Adrenal gland (tissue), 5 donors: ENCODE measurements around the gene PDE2A.

Experiments used
- CTCF ChIP-seq, 6 experiments: fragments of 450-650 bp in 4 of 6; fragments of 200-600 bp in 2 of 6; sonication (generic) in 1 of 6; IDR thresholded peaks; 1 replicate in 5 of 6; 2 replicates in 1 of 6; pipeline versions ENCODE4 v1.5.1 to v1.8.0; 2016 to 2021; ENCODE audit warnings: antibody characterized with exemption in 6 of 6, mild to moderate bottlenecking in 2 of 6, moderate library complexity in 1 of 6
- POLR2A ChIP-seq, 2 donors: fragments of 450-650 bp; IDR thresholded peaks; one replicate each; pipeline ENCODE4 v1.6.1; 2017; ENCODE audit warnings: antibody characterized with exemption in 2 of 2, mild to moderate bottlenecking in 2 of 2, moderate library complexity in 1 of 2
- donor health status: DM: no; HTN: no; CAD: no.

- TF ChIP-seq CTCF (IDR thresholded peaks at IDR 0.05) (no peak), POLR2A (IDR thresholded peaks at IDR 0.05) (no peak)
Observed at GRCh38 chr11:72697814-72698213, 23.6 kb upstream of the PDE2A start.
